Stimulated activated CD4-positive, alpha-beta T cell treated with anti-CD3 and anti-CD28 coated beads, Interleukin-4, amount 100 ng/mL, for 48 hours (primary cell): Measurements from ENCODE around the gene DUSP23.

ENCODE experiments used
- DNase-seq, 2 donors: peaks; one replicate each; pipeline ENCODE4 v3.0.0-alpha.2; 2020; ENCODE audit warnings: low read depth in 2 of 2

DUSP23 gene

DNA sequence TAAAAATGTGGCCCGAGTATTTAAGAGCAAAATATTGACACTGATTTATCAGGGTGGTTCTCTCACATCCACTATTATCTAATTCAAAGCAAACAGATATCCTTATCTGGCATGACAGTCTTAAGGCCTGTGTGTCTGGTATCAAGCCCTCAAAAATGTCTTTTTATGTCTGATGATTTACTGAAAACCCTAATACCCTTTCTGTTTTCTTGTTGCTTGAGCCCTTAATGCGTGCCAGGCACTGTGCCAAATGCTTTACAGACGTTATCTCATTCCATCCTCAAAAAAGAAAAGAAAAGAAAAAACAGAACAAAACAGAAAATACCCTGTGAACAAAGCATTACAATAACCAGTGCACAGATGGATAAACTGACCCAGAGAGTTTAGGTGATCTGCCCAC, 5.7 kb downstream of the DUSP23 start:
- DNase-seq = no peak

DNA sequence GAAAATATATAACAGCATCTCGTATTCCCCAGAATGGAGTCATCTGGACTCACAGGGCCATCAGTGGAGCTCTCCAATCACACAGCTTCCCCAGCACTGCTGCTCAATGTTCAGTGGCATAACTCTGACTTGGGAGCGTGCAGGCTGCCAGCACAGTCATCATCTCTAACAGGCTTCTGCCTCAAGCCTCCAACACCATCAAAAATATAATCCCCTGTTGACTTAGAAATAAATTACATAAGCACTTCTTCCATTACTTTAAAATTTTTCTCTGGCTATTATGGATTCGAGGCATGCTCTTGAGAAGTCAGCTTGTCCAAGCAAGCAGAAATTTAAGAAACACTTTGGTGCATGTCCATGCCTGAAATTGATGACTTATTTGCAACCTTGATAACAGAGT, 6.2 kb downstream of the DUSP23 start:
- DNase-seq = no peak

DNA sequence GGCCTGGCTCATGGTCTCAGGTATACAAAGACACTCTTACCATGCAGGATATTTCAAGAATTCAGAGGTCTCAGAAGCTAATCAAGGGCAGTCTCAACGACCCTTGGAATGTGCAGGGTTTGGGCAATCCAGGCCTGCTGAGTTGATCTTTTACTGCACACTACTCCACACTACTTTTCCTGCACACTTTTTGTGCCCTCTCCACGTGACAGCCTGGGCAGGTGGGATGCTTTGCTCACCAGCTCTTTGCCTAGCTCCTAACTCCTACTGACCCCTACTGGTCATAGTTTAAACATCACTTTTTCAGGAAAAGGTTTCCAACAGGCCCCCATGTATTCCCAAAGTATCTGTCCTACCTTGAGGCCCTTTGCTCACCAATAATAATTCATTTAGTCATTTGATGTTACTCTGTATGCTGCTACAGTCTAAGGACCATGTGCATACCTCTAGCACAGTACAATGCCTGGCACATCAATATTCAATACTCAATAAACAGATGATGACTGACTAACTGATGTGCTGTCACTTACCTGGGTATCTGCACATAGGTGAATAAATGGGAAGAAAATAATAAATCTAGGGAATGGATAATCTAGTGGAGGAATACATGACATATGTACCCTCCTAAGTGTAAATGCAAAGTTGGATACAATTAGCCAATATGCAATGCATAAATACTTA, 9.6 kb downstream of the DUSP23 start:
- no peak for DNase-seq

DNA sequence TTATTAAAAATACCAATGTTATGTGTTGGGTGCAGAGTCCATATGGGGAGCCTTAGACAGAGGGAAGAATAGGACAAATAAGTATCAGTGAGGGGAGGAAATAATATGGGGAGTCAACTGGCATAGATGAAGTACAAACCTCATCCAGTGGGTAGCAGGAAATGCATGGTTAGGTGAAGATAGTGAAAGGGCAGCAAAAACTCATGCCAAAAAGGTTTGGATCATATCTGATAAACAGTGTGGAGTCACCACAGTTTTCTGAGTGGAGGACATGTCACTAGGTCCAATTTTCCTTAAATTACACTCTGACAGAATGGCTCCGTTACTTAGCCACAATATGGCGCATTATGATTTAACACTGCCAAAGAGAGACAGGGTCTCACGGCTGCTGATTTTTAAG, 10.3 kb downstream of the DUSP23 start:
- DNase-seq = no peak

DNA sequence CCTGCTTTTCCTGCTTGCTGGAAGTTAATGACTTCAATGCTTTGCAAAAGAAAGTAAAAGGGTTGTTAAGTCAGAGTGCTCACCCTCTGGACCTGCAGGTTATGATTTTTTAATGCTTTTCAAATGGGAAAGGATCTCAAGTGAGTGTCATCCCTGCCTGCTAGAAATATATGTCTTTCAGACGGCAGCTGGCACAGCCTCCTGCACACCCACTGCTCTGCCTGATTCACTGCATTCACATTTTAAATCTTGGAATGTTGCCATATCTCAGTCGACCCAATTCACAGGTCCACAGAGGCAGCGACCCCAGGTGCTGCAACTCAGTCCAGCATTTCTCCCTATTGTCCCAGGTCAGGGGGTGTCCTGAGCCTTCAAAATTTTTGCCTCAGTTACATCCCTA, 10.7 kb downstream of the DUSP23 start:
- no peak for DNase-seq

DNA sequence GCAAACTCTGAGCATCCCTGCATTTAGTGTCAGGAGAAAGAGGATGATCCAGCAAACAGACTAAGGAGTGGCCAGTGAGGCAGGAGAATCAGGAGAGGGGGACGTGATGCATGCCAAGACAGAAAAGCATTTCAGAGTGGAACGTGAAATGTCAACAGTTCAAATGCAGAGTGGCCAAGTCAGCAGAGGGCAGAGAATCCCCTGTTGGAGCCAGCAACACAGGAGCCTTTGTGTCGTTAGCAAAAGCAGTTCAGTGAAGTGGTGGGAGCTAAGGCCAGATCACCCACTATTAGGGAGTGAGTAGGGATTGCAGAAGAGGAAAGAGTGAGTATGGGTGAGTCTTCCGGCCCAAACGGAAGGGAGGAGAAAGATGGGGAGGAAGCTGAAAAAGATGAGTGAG, 14.8 kb downstream of the DUSP23 start:
- DNase-seq = no peak

DNA sequence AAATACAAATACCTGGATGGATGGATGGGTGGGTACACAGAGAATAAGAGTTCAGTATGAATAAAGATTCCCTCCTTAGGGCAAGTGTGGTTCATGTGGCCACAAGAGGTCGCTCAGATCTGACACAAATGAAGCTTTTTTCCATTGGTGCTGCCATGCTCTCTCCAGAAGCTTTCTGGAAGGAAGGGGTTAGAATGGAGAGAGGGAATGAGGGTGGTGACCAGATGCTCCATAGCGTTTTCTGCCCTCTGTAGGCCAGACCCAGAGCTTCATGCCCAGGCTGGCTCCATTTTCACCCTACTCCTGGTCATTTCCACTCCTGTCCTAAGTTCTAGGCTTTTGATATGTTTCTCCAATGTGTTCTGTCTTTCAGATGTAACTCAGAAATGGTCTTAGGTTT, 18.1 kb downstream of the DUSP23 start:
- peak in 1 of 2 donors; percentile 7 for DNase-seq

DNA sequence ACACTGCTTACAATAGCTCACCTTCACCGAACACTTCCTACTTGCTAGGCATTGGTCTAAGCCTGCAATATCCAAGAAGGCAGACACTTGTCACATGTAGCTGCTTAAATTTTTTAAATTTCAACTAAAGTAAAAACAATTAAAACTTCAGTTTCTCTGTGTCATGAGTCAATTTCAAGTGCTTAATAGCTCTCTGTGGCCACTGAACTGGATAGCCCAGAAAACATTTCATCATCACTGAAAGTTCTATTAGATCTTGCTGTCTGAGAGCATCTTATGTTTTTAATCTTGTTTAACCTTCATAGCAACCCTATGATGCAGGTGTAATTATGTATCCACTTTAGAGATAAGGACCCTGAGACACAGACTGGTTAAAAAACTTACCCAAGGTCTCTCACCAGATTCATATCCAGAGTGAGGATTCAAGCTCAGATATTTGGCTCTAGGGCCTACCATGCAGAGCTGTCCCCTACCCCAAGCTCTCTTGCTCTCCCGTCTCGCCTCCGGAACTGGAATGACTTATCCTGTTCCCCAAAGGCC, 18.8 kb downstream of the DUSP23 start:
- DNase-seq = no peak

DNA sequence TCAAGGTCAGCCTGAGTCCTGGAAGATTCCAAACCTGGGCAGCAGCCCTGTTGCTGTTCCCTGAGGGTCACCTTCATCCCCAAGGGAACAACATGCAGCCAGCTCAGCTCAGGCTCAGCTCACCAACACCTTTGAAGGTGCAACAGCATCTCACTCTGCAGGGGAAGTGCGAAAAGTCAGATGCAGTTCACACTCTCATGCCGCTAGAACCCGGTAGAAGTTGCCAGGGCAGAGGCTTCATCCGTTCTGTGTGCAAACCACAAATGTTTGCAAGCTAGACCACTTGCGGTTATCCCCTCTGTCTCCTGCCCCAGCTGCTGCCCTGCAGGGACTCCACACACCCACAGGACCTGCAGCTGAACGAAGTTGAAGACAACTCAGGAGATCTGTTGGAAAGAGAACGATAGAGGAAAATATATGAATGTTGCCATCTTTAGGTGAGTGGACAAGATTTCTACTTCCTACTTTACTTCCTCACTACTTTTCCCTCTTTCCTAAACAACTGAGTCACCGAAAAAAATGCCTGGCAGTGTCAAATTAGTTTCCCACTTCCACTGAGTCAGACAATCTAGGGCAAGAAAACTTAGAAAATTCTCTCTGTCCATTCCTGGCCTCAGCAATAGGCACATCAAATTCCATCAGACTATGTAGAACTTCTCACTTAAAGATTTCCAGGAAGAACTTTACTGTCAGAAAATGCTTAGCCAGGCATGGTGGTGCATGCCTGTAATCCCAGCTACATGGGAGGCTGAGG, 19.6 kb downstream of the DUSP23 start:
- DNase-seq = no peak

DNA sequence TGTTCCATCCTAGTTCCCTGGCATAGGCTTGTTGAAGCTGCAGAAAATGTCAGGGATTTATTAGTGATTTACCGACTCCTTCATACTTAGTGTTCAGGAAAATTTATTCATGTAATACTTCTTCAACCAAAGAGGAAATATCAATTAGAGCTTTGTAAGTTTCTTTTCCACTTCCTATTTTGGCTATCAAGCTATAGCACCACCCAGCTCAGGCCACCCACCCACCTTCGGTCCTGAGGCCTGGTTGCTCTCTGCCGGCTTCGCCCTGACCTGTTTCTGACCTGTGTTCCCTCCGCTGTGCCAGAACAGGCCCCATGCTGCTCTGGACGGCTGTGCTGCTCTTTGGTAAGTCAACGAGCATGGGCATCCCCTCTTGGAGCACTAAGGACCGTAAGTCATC, 21.3 kb downstream of the DUSP23 start, which contains the start of gene FCRL6:
TSS of gene FCRL6 (plus strand) at position 250 of the 400 bp plus-strand sequence. CDS start at position 315, 65 bp downstream.
- no peak for DNase-seq

DNA sequence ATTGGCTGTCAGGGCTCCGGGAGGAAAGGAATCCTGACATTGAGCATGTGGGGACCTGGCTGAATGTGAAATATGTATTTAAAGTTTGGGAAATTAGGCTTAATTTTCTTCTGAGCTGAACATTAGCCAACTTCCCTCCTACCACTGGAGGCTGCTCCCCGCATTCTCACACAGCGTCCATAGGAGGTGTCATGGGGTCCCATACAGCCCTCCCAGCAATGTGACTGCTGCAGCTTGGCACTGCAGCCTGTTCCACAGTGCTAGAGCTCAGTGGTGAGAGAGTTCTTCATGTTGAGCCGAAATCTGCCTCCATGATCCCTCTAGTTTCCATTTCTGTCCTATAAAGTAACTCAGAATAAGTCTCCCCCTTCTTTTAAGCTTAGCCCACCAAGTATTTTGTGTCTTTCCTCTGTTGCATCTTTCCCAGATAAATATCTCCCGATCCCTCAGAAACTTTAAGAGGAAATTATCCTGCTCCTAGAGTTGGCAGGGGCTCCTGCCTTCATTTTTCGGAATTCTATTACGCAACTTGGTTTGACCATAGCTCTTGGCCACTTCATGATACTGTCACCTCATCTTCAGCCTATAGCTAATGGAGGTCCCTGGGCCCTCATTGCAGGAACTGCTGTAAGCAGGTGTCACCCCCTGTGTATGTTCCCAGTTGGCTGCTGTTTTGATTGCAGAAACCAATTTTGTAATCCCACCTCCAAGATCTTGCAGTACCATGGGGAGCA, 23.4 kb downstream of the DUSP23 start:
- no peak for DNase-seq

DNA sequence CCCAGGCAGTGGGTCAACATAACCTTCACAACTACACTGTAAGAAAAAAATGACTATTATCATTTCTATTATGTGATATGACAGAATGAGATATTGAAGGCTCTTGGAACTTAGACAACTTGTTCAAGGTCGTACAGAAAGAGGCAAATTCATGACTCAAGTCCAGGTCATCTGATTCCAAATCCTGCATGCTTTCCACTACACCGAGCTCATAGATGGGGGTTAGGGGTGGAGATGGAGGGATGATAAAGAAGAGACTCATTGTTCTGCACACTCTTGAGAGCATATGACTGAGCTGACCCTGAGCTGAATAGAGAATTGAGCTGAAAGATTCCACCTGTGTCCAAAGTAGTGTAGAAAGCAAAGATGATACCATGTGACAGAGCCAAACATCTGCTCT, 24.2 kb downstream of the DUSP23 start:
- DNase-seq = no peak

DNA sequence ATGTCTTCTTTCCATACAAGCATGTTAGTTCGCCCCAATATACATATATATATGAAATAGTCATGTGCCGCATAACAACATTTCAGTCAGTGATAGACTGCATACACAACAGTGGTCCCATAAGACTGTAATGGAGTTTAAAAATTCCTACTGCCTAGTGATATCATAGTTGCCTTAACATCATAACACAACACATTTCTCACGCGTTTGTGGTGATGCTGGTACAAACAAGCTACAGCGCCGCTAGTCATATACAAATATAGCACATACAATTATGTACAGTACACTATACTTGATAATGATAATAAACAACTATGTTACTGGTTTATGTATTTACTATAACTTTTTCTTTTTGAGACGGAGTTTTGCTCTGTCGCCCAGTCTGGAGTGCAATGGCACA, 35.2 kb downstream of the DUSP23 start:
- no peak for DNase-seq

DNA sequence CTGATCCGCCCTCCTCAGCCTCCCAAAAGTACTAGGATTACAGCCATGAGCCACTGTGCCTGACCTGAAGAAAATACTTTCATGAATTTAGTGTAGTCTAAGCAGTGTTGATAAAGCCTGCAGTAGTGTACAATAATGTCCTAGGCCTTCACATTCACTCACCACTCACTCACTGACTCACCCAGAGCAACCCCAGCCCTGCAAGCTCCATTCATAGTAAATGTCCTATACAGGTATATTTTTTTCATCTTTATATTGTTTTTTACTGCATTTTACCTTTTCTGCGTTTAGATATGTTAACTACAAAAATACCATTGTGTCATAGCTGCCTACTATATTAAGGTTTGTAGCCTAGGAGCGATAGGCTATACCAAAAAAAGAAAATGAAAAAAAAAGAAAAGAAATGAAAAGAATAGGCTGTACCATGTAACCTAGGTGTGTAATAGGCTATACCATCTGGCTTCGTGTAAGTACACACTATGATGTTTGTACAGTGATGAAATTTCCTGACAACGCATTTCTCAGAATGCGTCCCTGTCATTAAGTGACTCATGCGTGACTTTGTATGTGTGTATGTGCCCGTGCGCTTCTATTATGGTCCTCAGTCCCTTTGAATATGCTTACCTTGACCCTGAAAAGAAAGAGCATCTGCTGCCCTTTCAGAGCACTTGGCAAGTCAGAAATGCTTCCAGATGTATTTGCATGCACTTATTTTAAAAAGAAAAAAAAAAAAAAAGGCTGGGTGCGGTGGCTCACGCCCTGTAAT, 36.7 kb downstream of the DUSP23 start:
- DNase-seq = no peak

DNA sequence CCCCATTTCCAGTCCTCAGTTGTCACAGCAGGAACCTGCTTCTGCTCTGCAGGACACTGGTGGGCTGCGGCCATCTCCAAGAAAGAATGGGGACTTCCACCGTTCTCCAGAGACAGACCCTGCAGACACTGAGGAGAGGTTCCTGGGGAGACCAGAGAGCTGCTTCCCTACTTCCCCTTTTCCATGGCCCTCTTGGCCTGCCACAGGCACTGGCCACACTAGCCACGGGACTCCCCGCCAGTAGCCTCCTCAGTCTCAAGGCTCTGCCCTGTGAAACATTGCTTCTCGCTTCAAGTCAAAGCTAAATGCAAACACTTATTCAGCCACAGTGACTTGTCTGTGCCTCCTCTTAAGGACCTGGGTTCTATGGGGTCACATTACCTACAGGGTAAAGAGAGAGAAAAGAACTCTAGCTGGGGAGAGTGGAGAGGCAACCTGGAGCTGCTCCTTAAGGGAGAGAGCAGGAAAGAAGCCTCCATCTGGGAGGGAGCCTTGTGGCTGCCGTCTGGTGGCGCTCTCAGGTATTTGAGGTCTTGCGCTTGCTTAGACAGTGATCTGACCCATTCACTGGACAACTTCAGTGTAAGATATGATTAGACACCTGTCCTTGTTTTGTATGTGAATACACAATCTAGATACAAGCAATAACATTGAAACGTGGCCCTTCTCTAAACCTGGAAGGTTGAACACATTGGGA, 40.6 kb downstream of the DUSP23 start:
- no peak for DNase-seq

DNA sequence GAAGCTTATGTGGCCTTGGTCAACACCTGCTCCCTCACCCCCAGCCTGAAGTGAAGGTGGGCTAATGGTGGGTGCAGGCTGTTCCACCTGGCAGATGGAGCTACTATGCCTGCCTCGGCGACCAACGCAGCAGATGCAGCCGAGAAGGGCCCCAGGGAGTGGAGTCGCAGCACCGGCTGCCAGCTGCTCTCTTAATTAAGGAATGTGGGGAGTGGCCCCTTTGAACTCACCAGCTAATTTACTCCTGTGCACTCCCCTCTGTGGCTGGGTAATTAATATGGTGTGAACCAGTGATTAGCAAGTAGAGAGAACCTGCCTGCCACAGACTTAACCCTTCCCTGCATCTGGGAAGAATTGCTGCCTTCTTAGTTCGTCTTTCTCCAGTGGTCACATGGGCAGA, 42.6 kb downstream of the DUSP23 start:
- no peak for DNase-seq

DNA sequence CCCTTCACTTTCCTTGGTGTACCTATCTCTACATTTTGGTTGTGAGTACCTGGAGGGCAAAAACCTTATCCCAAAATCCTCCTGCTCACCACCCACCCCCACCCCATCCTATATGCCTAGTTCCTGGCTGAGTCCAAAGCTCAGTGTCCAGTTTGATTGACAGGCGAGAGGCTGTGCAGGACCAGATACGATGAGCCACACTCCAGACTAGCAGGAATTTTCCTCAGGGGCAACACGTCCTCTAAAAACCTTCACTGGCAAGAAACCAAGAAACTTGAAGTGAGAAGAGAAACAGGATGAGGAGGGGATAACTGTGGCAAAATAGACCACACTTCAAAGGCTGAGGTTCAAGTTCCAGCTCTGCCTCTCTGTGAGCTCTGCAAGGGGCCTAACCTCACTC, 44.8 kb downstream of the DUSP23 start:
- no peak for DNase-seq

DNA sequence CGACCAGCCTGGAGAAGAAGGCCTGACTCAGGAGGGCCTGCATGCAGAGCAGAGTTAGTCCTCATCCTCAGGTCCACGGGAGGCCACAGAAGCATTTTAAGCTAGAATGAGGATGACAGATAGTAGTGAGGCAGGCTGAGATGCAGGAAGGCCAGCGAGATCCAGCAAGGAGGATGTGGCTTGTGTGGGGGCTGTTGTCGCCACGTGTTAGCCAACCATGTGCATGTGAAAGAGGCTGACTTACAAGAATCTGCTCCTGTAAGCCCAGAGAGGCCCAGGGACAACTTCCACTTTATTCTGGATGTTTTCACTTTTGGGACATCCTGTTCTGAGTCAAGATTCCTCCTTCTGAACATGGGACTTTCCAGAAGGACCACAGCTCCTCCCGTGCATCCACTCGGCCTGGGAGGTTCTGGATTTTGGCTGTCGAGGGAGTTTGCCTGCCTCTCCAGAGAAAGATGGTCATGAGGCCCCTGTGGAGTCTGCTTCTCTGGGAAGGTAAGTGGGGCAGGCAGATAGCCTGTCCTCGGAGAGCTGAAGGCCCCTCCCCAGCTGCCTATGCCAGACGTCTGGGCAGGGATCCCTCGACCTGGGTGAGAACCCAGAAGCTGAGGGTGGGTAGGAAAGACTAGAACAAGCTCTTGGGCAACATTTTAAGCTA, 45.8 kb downstream of the DUSP23 start, which contains the start of gene SLAMF8:
TSS of gene SLAMF8 (plus strand) at position 433 of the 661 bp plus-strand sequence. CDS start at position 459, 26 bp downstream.
- DNase-seq = peak; percentile 18 to 23

DNA sequence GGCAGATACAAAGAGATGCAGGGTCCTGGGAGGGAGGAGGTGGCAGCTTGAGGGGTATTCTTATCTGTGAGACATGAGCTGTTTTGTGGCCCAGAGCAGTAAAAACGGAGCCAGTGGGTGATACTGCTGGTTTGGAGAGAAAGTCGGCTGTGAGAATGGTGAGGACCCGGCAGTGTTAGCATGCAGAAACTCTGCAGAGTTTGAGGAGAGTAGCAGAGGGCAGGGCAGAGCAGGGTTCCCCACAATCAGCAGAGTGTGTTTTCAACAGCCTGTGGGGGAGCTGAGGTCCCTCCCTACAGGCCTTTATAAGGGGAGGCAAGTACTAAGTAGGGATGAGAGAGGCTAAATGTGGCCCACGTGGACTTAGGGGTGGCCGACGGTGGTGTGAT, 46.3 kb downstream of the DUSP23 start:
- no peak for DNase-seq

DNA sequence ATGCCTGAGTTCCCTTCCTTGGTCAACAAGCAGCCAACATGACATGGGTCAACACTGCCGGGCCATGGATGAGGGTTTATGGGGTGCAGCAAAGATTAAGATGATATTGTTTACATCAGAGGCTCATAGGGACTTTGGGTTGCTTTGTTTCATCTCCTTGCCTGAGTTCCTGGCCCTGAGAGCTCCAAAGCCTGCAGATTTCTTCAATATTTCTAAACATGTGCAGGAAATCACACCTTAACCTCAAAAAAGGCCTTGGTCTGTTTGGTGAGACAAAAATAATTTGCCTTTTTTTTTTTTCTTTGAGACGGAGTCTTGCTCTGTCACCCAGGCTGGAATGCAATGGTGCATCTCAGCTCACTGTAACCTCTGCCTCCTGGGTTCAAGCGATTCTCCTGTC, 46.8 kb downstream of the DUSP23 start:
- no peak for DNase-seq
